ENCODE measurements around the gene ETV1.
A peak's percentile ranks its signal among the peaks of the same experiment; 100 is the strongest.

ETV1 gene

DNA sequence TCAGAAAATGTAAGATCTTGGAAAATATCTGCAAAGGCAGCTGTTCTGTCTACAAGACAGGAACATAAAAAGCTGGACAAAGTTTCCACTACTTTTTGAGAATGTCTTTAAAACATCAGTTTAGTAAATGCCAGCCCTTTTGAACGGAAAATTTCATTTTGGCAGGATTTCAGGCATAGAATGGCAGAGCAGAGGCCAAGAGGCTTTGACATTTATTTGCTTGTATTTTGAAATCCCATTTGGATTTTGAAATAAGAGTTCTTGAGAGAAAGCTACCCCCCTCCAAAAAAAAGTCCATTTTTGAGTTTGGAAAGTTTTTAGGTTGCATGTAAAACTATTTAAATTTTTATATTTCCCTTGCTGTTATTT lies 3.1 kb upstream of the ETV1 start:
- TF ChIP-seq EGR1 (IDR thresholded peaks at IDR 0.05): no peak
- no peak for TF ChIP-seq CEBPB (IDR thresholded peaks at IDR 0.05)
- TF ChIP-seq CREB1 (IDR thresholded peaks at IDR 0.05; ENCODE audit: low read depth): no peak
- TF ChIP-seq TAF1 (IDR thresholded peaks at IDR 0.05; ENCODE audit: low read depth): no peak
- TF ChIP-seq ZBTB7A (IDR thresholded peaks at IDR 0.05; ENCODE audit: low read depth): no peak
- TF ChIP-seq, protein P1, sequence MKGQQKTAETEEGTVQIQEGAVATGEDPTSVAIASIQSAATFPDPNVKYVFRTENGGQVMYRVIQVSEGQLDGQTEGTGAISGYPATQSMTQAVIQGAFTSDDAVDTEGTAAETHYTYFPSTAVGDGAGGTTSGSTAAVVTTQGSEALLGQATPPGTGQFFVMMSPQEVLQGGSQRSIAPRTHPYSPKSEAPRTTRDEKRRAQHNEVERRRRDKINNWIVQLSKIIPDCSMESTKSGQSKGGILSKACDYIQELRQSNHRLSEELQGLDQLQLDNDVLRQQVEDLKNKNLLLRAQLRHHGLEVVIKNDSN (IDR thresholded peaks at IDR 0.05): no peak
- TF ChIP-seq RAD21 (IDR thresholded peaks at IDR 0.05; ENCODE audit: low read depth): no peak
- TF ChIP-seq TEAD4 (IDR thresholded peaks at IDR 0.05): no peak
- no peak for TF ChIP-seq NFIC (IDR thresholded peaks at IDR 0.05)
- TF ChIP-seq YY1 (IDR thresholded peaks at IDR 0.05; ENCODE audit: low read depth): no peak
- no peak for TF ChIP-seq EP300 (IDR thresholded peaks at IDR 0.05; ENCODE audit: borderline replicate concordance)

DNA sequence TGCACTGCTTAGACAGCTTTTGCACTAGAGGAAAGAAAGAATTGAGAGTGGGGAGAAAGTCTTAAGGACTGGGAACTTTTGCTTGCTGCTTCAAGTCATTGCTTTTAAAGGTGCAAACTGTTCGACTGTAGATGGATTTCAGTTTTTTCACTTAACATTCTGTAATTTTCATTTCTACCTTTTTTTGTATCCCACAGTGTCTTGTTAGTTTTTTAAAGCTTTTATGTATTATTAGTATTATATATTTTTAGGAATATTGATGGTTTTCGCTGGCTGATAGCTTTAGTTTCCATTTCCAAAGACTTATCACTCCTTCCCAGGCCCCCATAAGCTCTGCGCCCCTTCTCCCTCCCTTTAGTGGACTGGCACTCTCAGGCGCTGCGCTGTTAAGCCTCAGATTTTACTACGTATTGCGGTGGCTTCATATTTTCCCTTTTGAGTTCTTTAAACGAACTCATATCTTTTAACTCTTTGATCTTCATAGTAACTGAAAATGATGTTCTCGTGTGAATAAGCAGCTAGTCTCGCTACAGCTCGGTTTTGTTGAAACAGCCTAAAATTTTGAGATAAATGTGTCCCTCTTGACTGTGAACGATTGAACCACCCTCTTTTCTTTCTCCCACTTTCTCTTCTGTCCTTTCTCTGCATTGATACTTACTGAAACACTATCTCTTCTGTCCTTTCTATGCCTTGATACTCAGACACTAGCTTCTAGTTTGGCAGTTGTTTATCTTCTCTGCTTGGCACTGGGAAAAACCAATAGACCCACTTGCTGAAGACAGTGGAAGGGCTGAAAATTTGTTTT lies 2.5 kb upstream of the ETV1 start:
- TF ChIP-seq, protein P1 (IDR thresholded peaks at IDR 0.05): no peak
- TF ChIP-seq FOXM1 (IDR thresholded peaks at IDR 0.05; ENCODE audit: borderline replicate concordance, low read depth) (no peak), RAD21 (IDR thresholded peaks at IDR 0.05; ENCODE audit: low read depth) (no peak), ZBTB7A (IDR thresholded peaks at IDR 0.05; ENCODE audit: low read depth) (no peak), TAF1 (IDR thresholded peaks at IDR 0.05; ENCODE audit: low read depth) (no peak)
- TF ChIP-seq, protein P2, sequence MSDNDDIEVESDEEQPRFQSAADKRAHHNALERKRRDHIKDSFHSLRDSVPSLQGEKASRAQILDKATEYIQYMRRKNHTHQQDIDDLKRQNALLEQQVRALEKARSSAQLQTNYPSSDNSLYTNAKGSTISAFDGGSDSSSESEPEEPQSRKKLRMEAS (IDR thresholded peaks at IDR 0.05): no peak

DNA sequence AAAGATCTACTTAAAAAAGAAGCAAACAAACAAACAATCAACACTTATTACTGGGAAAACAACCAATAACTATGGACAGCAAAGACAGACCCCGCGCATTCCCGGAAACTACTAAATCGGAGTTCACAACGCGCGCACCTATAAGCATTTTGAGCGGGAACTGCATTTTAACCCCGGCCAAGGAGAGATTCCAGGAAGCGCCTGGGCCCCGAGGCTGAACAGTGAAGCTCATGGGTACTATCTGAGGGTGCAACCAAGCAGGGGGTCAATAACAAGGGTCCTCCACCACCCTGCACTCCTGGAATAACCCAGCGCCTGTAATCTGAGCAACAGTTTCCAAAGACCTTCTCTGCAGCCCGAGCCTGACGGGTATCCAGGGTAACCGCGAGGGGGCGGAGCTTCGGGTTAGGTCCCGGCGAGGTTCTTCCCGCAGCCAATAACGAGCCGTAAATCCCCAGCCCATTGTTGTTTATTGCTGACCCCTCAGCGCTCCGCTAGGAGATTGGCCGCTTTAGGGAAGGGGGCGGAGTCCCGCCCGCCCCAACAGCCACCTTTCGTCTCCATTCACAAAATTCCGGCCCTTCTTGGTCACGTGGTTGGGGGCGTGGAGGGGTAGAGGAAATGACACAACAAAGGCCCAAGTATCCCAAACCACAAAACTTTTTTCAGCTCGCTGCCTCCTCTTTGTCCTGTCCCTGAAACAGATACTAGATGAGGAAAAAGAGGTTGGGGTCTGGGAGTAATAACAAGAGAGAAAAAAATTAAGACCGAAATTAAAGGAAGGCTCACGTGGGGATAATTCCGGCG lies 1.7 kb upstream of the ETV1 start:
- TF ChIP-seq, protein P2 (IDR thresholded peaks at IDR 0.05): 0 out of 2 replicates have a peak, but pooled peaks have one; percentile 8
- TF ChIP-seq, protein P3, sequence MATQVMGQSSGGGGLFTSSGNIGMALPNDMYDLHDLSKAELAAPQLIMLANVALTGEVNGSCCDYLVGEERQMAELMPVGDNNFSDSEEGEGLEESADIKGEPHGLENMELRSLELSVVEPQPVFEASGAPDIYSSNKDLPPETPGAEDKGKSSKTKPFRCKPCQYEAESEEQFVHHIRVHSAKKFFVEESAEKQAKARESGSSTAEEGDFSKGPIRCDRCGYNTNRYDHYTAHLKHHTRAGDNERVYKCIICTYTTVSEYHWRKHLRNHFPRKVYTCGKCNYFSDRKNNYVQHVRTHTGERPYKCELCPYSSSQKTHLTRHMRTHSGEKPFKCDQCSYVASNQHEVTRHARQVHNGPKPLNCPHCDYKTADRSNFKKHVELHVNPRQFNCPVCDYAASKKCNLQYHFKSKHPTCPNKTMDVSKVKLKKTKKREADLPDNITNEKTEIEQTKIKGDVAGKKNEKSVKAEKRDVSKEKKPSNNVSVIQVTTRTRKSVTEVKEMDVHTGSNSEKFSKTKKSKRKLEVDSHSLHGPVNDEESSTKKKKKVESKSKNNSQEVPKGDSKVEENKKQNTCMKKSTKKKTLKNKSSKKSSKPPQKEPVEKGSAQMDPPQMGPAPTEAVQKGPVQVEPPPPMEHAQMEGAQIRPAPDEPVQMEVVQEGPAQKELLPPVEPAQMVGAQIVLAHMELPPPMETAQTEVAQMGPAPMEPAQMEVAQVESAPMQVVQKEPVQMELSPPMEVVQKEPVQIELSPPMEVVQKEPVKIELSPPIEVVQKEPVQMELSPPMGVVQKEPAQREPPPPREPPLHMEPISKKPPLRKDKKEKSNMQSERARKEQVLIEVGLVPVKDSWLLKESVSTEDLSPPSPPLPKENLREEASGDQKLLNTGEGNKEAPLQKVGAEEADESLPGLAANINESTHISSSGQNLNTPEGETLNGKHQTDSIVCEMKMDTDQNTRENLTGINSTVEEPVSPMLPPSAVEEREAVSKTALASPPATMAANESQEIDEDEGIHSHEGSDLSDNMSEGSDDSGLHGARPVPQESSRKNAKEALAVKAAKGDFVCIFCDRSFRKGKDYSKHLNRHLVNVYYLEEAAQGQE (IDR thresholded peaks at IDR 0.05; ENCODE audit: low read depth): no peak
- TF ChIP-seq, protein P1 (IDR thresholded peaks at IDR 0.05): peak; percentile 90
- no peak for TF ChIP-seq YY1 (IDR thresholded peaks at IDR 0.05; ENCODE audit: low read depth)

DNA sequence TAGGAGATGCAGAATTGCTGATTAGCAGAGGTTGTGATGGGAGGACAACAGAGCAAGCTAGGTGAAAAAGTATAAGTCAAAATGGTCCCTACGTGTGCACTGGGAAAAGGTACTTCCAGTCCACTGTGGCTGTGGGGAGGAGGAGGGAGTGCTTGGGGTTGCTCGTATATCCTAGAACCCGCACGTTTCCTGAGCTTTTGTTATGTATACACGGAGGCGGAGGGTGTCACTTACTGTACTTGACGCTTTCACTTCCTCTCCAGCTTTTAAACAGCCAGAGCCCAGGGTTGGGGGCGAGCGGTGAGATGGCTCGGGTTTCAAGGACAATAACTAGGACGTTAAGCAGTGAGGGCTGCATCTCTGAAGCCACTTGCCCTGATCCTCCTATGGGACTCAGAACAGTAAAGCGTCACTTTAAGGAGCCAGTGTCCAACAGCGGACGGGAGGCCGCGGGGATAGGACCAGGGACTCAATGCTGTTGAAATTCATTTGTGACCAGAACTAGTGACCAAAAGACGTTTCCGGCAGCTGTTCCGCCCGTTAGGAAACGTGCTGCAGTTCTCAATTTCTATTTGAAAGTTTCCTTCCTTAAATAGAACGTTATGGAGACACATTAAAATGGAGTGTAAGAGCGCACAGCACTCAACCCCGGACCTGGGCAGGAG lies 985 bp upstream of the ETV1 start:
- TF ChIP-seq CREB1 (IDR thresholded peaks at IDR 0.05; ENCODE audit: low read depth) (no peak), EGR1 (IDR thresholded peaks at IDR 0.05) (no peak), CEBPB (IDR thresholded peaks at IDR 0.05) (no peak), TCF12 (IDR thresholded peaks at IDR 0.05; ENCODE audit: low read depth) (no peak), YY1 (IDR thresholded peaks at IDR 0.05; ENCODE audit: low read depth) (no peak)
- TF ChIP-seq, protein P2 (IDR thresholded peaks at IDR 0.05): peak; percentile 36; the same call in 1 of the 2 replicates
- TF ChIP-seq, protein P1 (IDR thresholded peaks at IDR 0.05): no peak
- TF ChIP-seq, protein P3 (IDR thresholded peaks at IDR 0.05; ENCODE audit: low read depth): no peak
